Stimulated activated CD4-positive, alpha-beta T cell treated with anti-CD3 and anti-CD28 coated beads, Interleukin-15, amount 100 ng/mL, for 48 hours (primary cell): ENCODE data around the gene POLD4.
"Not testable (repeated sequence)": the region's sequence is repeated elsewhere in the genome, so short reads cannot be mapped to it uniquely, and the experiment has no call there.

Experiments
- DNase-seq, 2 donors: peaks; one replicate each; pipeline ENCODE4 v3.0.0-alpha.2; 2020; ENCODE audit warnings: low read depth in 2 of 2

The POLD4 gene

GRCh38 chr11:67352546-67353316, 615 bp downstream of the POLD4 start:
- no peak for DNase-seq

DNA sequence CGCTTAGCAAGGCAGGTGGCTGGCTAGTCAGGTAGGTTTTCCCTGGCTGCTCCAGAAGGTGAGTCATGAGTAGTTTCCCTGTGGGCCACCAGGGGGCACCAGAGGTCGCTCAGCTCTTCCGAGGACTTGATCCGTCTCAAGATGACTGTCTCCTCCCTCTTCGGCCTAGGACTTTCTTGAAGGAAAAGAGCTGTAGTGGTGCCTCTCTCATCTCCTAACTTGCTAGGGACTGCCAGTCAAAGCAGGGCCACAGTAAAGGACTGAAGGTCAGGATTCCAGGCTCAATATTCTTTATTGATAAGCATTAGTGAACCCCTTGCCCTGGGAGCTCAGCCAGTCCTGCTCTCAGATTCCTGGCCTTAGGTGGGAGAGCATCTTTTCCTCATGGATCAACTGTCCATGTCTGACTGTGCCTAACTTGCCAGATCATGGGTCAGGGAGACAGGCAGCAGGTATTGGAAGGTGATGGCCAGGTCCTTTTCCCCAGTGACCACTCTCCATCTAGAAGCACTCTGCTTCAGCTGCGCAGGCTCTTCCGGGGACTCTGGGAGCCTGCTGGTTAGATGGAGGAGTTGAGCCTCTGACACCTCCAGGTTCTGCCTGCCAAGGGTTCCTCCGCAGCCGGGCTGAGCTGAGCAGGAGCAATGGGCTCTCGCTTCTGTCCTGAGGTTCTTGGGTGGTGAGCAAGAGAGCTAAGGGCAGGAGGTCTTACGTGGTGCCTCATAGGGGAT, 1.9 kb downstream of the POLD4 start:
- DNase-seq = peak in 1 of 2 donors; percentile 48

DNA sequence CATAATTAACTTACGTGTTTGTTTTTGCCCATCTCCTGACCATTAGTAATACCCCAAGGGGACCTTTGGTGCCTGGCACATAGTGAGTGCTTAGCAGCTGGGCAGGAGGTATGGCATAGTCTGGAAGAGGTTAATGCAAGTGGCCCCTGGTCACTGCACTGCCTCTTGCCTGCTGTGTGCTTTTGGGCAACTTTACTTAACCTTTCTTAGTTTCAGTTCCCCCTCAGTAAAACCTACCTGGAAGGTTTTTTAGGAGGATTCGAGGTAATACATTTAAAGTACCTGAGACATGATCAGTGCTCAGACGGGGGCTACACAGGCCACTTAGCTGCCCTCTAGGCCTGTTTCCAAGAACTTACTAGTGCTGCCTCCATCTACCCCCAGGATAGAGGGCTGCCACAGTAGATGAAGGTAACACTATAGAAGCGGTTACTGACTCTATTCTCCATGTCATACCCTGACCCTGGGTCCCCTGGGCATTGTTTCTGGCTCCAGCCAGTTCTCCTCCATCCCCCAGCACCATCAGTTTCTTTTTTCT, 3.3 kb downstream of the POLD4 start:
- DNase-seq = no peak

GRCh38 chr11:67349457-67349856, 3.9 kb downstream of the POLD4 start:
- no peak for DNase-seq

GRCh38 chr11:67349036-67349435, 4.3 kb downstream of the POLD4 start:
- no peak for DNase-seq

GRCh38 chr11:67347964-67348749, 5.2 kb downstream of the POLD4 start:
- no peak for DNase-seq

- no peak for DNase-seq
Observed at GRCh38 chr11:67345920-67346819, 7.2 kb downstream of the POLD4 start.

- no peak for DNase-seq
Observed at GRCh38 chr11:67345247-67345919, 8.0 kb downstream of the POLD4 start.

- DNase-seq = no peak
Observed at GRCh38 chr11:67344264-67344663, 9.1 kb downstream of the POLD4 start.

DNA sequence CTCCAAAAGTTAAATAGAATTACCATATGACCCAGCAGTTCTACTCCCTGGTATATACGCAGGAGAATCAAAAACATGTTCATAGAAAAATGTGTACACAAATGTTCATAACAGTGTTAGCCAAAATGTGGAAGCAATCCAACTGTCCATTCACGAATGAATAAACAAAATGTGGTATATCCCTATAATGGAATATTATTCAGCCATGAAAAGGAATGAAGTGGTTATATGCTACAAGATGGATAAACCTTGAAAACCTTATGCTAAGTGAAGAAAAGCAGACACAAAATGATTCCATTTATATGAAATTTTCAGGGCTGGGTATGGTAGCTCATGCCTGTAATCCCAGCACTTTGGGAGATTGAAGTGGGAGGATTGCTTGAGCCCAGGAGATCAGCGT, 16.1 kb downstream of the POLD4 start:
- DNase-seq = no peak

GRCh38 chr11:67332081-67332691, 21.2 kb downstream of the POLD4 start:
- no peak for DNase-seq

DNA sequence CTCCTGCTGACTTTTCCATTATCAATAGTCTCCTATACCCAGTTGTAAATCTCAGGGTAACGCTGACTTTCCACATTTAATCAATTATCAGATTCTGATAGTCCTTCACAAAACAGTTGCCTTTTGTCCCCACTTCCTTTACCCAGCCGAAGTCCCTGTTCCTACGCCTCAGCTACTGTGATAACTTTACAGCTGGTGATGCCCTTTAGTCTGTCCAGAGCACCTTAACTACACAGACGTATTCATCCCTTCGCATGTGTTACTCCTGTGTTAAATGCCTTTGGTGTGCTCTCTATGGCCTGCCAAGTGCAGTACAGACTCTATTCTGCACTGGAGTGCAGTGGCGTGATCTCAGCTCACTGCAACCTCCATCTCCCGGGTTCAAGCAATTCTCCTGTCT, 29.8 kb downstream of the POLD4 start:
- DNase-seq = no peak

GRCh38 chr11:67322049-67322448, 31.3 kb downstream of the POLD4 start:
- DNase-seq = no peak

DNA sequence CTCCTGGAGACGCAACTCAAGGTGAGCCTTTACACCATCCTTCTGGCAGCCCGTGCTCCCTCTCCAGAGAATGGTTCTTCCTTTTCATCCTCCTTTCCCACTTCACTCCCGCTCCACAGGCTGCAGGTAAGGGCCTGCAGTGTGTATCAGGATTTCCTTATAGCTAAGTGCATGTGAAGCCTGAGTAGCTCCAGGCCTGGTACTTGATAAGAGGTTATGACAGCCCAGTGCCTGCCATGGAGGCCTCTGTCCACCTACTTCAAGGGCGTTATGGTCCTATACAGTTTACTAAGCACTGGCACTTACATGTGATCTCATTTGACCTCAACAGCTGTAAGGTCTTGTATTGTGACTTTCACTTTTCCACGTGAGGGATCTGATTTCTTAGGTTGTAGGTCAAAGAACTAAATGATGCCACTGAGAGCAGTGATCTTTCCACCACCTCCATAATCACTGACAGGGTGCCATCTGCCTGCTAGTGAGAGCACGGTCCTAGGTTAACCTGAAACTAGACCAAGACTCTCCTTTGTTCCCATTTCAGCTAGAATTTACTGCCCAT, 32.0 kb downstream of the POLD4 start:
- no peak for DNase-seq

- DNase-seq = no peak
Observed at GRCh38 chr11:67320691-67321090, 32.7 kb downstream of the POLD4 start.

DNA sequence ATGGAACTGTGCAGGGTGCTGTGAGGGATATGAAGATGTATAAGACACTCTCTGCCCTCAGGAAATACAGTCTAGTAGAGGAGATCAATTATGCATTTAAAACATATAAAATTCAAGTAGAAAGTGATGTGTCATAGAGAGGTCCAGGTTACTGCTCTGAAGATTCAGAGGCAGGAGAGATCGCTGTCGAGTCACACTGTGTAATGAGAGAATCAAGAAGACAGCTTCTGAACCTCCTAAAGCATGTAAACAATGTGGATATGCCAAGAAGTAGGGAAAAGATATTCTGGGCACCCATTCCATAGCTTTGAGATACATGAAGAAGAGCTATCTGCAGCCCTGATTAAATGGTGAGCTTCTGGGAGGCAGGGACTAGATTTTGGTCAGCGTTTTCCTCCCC, 33.3 kb downstream of the POLD4 start:
- no peak for DNase-seq

DNA sequence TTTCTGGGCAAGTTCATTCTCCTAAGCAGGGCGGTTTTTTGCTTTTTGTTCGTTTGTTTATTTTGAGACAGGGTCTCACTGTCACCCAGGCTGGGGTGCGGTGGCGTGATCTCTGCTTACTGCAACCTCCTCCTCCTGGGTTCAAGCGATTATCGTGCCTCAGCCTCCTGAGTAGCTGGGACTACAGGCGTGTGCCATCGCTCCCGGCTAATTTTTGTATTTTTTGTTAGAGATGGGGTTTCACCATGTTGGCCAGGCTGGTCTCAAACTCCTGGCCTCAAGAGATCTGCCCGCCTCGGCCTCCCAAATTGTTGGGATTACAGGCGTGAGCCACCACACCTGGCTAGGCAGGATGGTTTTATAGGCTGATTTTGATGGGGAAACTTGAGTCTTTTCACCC, 34.5 kb downstream of the POLD4 start:
- not testable (repeated sequence) for DNase-seq

GRCh38 chr11:67317888-67318555, 35.3 kb downstream of the POLD4 start:
- DNase-seq = no peak

GRCh38 chr11:67317205-67317887, 36.0 kb downstream of the POLD4 start:
- DNase-seq = peak; percentile 97 to 98
